Esophagus muscularis mucosa (tissue), 3 donors: ENCODE data around the gene ZNF473.

Experiments
- CTCF ChIP-seq, 3 experiments: fragments of 200-600 bp in 2 of 3; fragments of 450-650 bp in 1 of 3; sonication (generic) in 2 of 3; IDR thresholded peaks; one replicate each; pipeline ENCODE4 v1.5.1; 2017 to 2019; ENCODE audit warnings: antibody characterized with exemption in 3 of 3, mild to moderate bottlenecking in 2 of 3, moderate library complexity in 1 of 3
- EP300 ChIP-seq: sonication (generic); formaldehyde crosslinking; IDR thresholded peaks from one replicate; pipeline ENCODE4 v1.6.1; 2017; ENCODE audit warnings: antibody characterized with exemption

- TF ChIP-seq CTCF (IDR thresholded peaks at IDR 0.05): peak; percentile 63 to 84 (median 70)
- TF ChIP-seq EP300: no peak
Measured at GRCh38 chr19:49983645-49984229, 42.1 kb upstream of the ZNF473 start.
